ENCODE results near the gene MACROH2A1.
"Not testable (repeated sequence)": the region's sequence is repeated elsewhere in the genome, so short reads cannot be mapped to it uniquely, and the experiment has no call there.

Gene MACROH2A1

GRCh38 chr5:135365281-135365680, 33.8 kb downstream of the MACROH2A1 start:
- TF ChIP-seq CTCF (IDR thresholded peaks at IDR 0.05; ENCODE audit: insufficient read depth, low read depth, low read length, missing control alignments) = no peak
- no peak overlapping the region for H3K4me3 ChIP-seq (ENCODE audit: low read depth, low read length)

GRCh38 chr5:135364421-135365262, 34.4 kb downstream of the MACROH2A1 start:
- DNase-seq (ENCODE audit: low read depth) = no peak
- no peak overlapping the region for H3K4me3 ChIP-seq (ENCODE audit: low read depth, low read length)
- no peak for TF ChIP-seq CTCF (IDR thresholded peaks at IDR 0.05; ENCODE audit: insufficient read depth, low read depth, low read length, missing control alignments)

More at GRCh38 chr5:135365281-135365680, 33.8 kb downstream of the MACROH2A1 start:
- no peak for DNase-seq (ENCODE audit: low read depth)

GRCh38 chr5:135363342-135363741, 35.7 kb downstream of the MACROH2A1 start:
- not testable (repeated sequence) for H3K4me3 ChIP-seq (ENCODE audit: low read depth, low read length); DNase-seq (ENCODE audit: low read depth)

GRCh38 chr5:135362102-135362501, 36.9 kb downstream of the MACROH2A1 start:
- no peak for DNase-seq (ENCODE audit: low read depth)
- no peak for TF ChIP-seq CTCF (IDR thresholded peaks at IDR 0.05; ENCODE audit: insufficient read depth, low read depth, low read length, missing control alignments)
- H3K4me3 ChIP-seq (ENCODE audit: low read depth, low read length) = no peak overlapping the region

GRCh38 chr5:135360278-135361274, 38.5 kb downstream of the MACROH2A1 start:
- TF ChIP-seq CTCF (IDR thresholded peaks at IDR 0.05; ENCODE audit: insufficient read depth, low read depth, low read length, missing control alignments) = no peak
- H3K4me3 ChIP-seq (ENCODE audit: low read depth, low read length) = no peak overlapping the region
- DNase-seq (ENCODE audit: low read depth) = no peak

GRCh38 chr5:135359374-135360165, 39.5 kb downstream of the MACROH2A1 start:
- no peak for DNase-seq (ENCODE audit: low read depth)
- H3K4me3 ChIP-seq (ENCODE audit: low read depth, low read length) = no peak overlapping the region
- TF ChIP-seq CTCF (IDR thresholded peaks at IDR 0.05; ENCODE audit: insufficient read depth, low read depth, low read length, missing control alignments) = no peak

Measured in GM12865 (cell line).